VCaP (cell line): ENCODE data around the gene RPTOR.
"Not testable (repeated sequence)": the region's sequence is repeated elsewhere in the genome, so short reads cannot be mapped to it uniquely, and the experiment has no call there.

Experiments
- H3K27ac ChIP-seq: fragments of 450-650 bp; 2 replicates; pipeline ENCODE4 v1.5.1; 2017
- TF ChIP-seq, protein P1 (sequence below): fragments of 450-650 bp; conservative IDR thresholded peaks from 2 replicates; pipeline ENCODE4 v1.5.1; 2017; ENCODE audit warnings: mild to moderate bottlenecking, moderate library complexity

The RPTOR gene

DNA sequence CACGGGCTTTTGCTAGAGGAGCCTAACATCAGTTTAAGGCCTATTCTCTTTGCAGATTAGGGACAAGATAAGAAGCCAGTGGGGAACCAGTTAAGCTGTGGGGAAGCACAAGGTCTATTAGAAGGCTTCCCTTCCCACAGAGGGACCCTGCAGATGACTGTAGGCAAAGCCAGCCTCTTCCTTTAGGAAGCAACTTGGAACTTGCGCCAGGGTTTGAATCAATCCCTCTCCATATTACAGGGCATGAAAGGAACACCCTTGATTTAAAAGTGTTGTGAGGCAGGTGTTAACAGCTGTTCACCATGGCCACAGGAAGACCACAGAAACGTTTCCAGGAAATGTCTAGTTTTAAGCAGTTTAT lies 77.3 kb downstream of the RPTOR start:
- TF ChIP-seq, protein P1, sequence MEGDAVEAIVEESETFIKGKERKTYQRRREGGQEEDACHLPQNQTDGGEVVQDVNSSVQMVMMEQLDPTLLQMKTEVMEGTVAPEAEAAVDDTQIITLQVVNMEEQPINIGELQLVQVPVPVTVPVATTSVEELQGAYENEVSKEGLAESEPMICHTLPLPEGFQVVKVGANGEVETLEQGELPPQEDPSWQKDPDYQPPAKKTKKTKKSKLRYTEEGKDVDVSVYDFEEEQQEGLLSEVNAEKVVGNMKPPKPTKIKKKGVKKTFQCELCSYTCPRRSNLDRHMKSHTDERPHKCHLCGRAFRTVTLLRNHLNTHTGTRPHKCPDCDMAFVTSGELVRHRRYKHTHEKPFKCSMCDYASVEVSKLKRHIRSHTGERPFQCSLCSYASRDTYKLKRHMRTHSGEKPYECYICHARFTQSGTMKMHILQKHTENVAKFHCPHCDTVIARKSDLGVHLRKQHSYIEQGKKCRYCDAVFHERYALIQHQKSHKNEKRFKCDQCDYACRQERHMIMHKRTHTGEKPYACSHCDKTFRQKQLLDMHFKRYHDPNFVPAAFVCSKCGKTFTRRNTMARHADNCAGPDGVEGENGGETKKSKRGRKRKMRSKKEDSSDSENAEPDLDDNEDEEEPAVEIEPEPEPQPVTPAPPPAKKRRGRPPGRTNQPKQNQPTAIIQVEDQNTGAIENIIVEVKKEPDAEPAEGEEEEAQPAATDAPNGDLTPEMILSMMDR = no peak
- H3K27ac ChIP-seq = no peak overlapping the region

DNA sequence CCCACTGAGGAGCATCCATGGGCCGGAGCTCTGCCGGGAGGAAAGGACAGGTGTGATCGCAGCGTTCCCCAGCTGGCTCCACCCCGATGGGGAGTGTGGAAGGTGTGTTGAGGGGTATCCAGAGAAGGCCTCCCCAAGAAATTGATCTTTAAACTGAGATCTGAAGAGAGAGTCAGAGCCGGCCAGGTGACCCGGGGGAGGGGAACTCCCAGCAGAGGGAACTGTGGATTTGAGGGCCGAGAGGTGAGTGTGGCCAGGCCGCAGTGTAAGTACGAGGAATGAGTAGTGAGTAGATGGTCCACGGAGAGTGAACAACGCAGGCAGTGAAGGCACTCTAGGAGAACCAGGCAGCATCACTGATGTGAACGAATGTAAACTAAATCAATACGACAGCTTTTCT lies 80.2 kb downstream of the RPTOR start:
- TF ChIP-seq, protein P1 = no peak
- no peak overlapping the region for H3K27ac ChIP-seq

DNA sequence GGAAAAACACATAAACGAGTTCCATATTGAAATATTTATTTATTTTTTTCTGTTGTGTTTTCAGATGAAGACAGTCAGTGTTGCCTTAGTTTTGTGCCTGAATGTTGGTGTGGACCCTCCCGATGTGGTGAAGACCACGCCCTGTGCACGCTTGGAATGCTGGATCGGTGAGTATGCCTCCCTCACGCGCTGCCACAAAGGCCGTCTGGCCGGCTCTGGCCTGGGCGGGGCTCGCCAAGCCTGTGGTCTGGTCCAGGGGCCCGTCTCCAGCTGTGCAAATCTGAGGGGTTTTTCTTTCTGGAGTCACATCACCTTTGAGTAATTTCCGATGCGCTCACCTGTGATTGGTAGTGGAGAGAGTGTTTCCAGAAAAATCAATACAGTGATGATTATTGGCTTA lies 81.0 kb downstream of the RPTOR start:
- TF ChIP-seq, protein P1 = no peak
- H3K27ac ChIP-seq = no peak overlapping the region

DNA sequence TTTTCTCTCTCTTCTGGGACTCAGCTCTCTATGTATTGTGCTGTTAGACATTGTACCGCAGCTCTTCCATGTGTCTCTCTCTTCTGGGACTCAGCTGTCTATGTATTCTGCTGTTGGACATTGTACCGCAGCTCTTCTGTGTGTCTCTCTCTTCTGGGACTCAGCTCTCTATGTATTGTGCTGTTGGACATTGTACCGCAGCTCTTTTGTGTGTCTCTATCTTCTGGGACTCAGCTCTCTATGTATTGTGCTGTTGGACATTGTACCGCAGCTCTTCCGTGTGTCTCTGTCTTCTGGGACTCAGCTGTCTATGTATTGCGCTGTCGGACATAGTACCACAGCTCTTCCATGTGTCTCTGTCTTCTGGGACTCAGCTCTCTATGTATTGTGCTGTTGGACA lies 84.2 kb downstream of the RPTOR start:
- not testable (repeated sequence) for H3K27ac ChIP-seq

DNA sequence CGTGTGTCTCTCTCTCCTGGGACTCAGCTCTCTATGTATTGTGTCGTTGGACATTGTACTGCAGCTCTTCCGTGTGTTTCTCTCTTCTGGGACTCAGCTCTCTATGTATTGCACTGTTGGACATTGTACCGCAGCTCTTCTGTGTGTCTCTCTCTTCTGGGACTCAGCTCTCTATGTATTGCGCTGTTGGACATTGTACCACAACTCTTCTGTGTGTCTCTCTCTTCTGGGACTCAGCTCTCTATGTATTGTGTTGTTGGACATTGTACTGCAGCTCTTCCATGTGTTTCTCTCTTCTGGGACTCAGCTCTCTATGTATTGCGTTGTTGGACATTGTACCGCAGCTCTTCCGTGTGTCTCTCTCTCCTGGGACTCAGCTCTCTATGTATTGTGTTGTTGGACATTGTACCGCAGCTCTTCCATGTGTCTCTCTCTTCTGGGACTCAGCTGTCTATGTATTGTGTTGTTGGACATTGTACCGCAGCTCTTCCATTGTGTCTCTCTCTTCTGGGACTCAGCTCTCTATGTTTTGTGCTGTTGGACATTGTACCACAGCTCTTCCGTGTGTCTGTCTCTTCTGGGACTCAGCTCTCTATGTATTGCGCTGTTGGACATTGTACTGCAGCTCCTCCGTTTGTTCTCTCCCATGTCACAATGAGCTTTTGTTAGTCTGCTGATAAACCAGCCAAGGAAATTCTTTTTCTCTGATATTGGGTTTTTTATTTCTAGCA lies 84.8 kb downstream of the RPTOR start:
- no peak overlapping the region for H3K27ac ChIP-seq
- TF ChIP-seq, protein P1 = no peak

DNA sequence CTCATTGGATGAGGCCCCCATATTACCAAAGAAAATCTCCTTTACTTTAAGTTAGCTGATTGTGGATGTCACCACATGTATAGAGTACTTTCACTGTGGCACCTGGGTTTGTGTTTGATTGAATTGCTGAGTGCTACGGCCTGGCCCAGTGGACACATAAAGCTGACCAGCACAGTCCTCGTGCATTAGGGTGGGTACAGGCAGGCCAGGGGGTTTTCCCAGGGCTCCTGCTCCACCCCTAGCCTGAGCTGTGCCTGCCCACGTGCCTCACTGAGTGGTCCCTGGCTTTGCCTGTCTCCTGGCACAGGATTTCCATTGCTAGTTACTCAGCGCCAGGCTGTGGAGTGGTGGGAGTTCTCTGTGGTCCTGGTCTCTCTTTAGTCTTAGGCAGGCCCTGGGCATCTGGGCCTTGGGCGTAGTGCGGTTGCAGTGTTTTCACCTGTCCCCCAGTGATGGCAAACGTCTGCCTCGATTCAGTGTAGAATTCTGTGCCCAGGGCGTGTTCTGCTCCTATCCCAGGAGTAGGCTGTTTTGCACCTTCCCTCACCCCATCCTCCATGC lies 86.0 kb downstream of the RPTOR start:
- TF ChIP-seq, protein P1 = no peak
- H3K27ac ChIP-seq = no peak overlapping the region

DNA sequence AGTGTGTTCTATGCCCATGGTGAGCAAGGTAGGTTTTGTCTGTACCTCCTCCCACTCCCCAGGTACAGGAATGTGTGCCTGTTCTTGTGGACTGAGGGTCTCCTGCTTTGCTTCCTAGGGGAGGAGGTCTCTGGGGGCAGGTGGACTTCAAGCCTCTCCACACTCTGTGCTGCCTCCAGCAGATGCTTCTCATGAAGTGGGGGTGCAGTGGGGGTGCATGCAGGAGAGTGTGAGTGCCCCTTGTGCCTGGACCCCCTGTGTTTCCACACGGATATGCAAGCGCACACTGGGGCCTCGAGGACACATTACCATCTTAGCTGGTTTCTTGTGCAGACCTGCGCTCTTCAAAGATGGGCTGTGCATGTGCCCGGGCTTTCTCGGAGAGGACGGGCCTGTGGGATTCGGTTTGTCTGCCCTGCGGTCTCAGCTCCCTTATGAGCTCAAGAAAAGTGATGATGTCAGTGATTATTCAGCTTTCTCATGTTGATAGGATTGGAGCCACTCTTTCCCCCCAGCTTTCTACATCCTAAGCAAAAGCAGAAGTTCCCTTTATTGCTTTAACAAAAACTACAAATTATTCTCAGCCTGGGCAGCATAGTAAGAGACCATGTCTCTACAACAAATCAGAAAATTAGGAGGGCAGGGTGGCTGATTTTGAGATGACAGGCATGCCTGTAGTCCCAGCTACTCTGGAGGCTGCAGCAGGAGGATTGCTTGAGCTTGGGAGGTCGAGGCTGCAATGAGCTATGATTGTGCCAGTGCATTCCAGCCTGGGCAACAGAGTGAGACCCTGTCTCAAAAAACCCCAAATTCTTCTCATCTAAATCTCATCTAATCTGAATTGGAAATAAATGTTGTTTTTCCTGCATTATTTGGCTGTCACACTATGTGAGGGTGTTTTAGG lies 86.8 kb downstream of the RPTOR start:
- H3K27ac ChIP-seq = peak overlapping the region; percentile 23; the same call in 1 of the 2 replicates
- TF ChIP-seq, protein P1 = no peak
